Measurements from ENCODE around the gene SPI1. TPM values are rescaled to one million over a fixed set of nuclear protein-coding genes. Genes with fewer than 3 reads are reported as not detected.

The SPI1 gene
- total RNA-seq, 1 donor from 2014 or later = not detected

- Mint-ChIP-seq H3K36me3 (ENCODE audit: insufficient read depth) (no peaks in the 10 kb centered on the region), H3K9me3 (ENCODE audit: low read depth) (no peaks in the 10 kb centered on the region), H3K4me3 (ENCODE audit: low read depth) (no peak overlapping the region), H3K27me3 (no peaks in the 10 kb centered on the region), H3K27ac (no peak overlapping the region), H3K4me1 (ENCODE audit: low read depth) (peaks cover 12% of the 10 kb centered on the region)
- TF ChIP-seq CTCF (IDR thresholded peaks at IDR 0.05; ENCODE audit: unreplicated experiment) = no peak
- no peak for DNase-seq (ENCODE audit: low spot score, unreplicated experiment)
These were observed 24.8 kb upstream of the SPI1 start for GRCh38 chr11:47403135-47403534.

GRCh38 chr11:47400768-47401279 lies 22.5 kb upstream of the SPI1 start:
- H3K4me3 Mint-ChIP-seq (ENCODE audit: low read depth) = peak overlapping the region; percentile 67
- H3K9me3 Mint-ChIP-seq (ENCODE audit: low read depth) = no peaks in the 10 kb centered on the region
- H3K4me1 Mint-ChIP-seq (ENCODE audit: low read depth) = peaks cover 4% of the 10 kb centered on the region
- DNase-seq (ENCODE audit: low spot score, unreplicated experiment) = no peak
- H3K27me3 Mint-ChIP-seq = no peaks in the 10 kb centered on the region
- H3K36me3 Mint-ChIP-seq (ENCODE audit: insufficient read depth) = no peaks in the 10 kb centered on the region
- H3K27ac Mint-ChIP-seq = peak overlapping the region; percentile 57
- no peak for TF ChIP-seq CTCF (IDR thresholded peaks at IDR 0.05; ENCODE audit: unreplicated experiment)

- H3K27ac Mint-ChIP-seq = peak overlapping the region; percentile 57
These were observed 21.8 kb upstream of the SPI1 start for GRCh38 chr11:47399860-47400767.

GRCh38 chr11:47398551-47398950 lies 20.2 kb upstream of the SPI1 start:
- H3K27ac Mint-ChIP-seq = no peak overlapping the region
- H3K36me3 Mint-ChIP-seq (ENCODE audit: insufficient read depth) = no peaks in the 10 kb centered on the region
- H3K4me3 Mint-ChIP-seq (ENCODE audit: low read depth) = peak overlapping the region; percentile 21
- no peak for TF ChIP-seq CTCF (IDR thresholded peaks at IDR 0.05; ENCODE audit: unreplicated experiment)
- no peaks in the 10 kb centered on the region for H3K27me3 Mint-ChIP-seq
- H3K4me1 Mint-ChIP-seq (ENCODE audit: low read depth) = peaks cover 4% of the 10 kb centered on the region
- no peaks in the 10 kb centered on the region for H3K9me3 Mint-ChIP-seq (ENCODE audit: low read depth)
- DNase-seq (ENCODE audit: low spot score, unreplicated experiment) = no peak

More at GRCh38 chr11:47399860-47400767, 21.8 kb upstream of the SPI1 start:
- Mint-ChIP-seq H3K9me3 (ENCODE audit: low read depth) (no peaks in the 10 kb centered on the region), H3K4me1 (ENCODE audit: low read depth) (peaks cover 4% of the 10 kb centered on the region), H3K27me3 (no peaks in the 10 kb centered on the region), H3K4me3 (ENCODE audit: low read depth) (peak overlapping the region; percentile 68), H3K36me3 (ENCODE audit: insufficient read depth) (no peaks in the 10 kb centered on the region)
- DNase-seq (ENCODE audit: low spot score, unreplicated experiment) = no peak
- no peak for TF ChIP-seq CTCF (IDR thresholded peaks at IDR 0.05; ENCODE audit: unreplicated experiment)

GRCh38 chr11:47398011-47398410 lies 19.7 kb upstream of the SPI1 start:
- H3K4me3 Mint-ChIP-seq (ENCODE audit: low read depth) = no peak overlapping the region
- DNase-seq (ENCODE audit: low spot score, unreplicated experiment) = no peak
- TF ChIP-seq CTCF (IDR thresholded peaks at IDR 0.05; ENCODE audit: unreplicated experiment) = no peak
- H3K27ac Mint-ChIP-seq = no peak overlapping the region
- no peaks in the 10 kb centered on the region for H3K27me3 Mint-ChIP-seq
- no peaks in the 10 kb centered on the region for H3K9me3 Mint-ChIP-seq (ENCODE audit: low read depth)
- H3K36me3 Mint-ChIP-seq (ENCODE audit: insufficient read depth) = no peaks in the 10 kb centered on the region
- H3K4me1 Mint-ChIP-seq (ENCODE audit: low read depth) = peaks cover 4% of the 10 kb centered on the region
